HG03558 (cell line): ENCODE measurements around the gene RASA4.
"Not testable (repeated sequence)": the region's sequence is repeated elsewhere in the genome, so short reads cannot be mapped to it uniquely, and the experiment has no call there.

Experiments
- ATAC-seq: cut with Tn5 transposase; IDR thresholded peaks from one replicate; pipeline ENCODE4 v1.9.1; 2021; ENCODE audit warnings: moderate number of reproducible peaks; ENCODE audit not compliant: unreplicated experiment; ENCODE audit errors: extremely low read depth

RASA4 gene

DNA sequence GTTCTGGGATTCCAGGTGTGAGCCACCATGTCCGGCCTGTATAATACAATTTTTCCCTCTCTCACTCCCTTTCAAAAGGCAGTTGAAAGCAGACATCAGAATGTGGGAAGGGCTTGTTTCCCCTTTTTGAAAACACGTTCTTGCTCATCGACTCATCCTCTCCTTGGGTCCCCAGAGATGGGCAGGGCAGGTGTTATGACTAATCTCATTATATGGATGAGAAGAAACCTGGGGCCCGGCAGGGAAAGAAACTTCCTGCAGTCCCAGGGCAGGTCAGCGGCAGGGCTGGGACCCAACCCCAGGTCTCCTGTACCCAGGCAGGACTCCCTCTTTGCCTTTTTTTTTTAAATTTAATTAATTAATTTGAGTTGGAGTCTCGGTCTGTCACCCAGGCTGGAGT is 70.2 kb downstream of the RASA4 start:
- peak; percentile 62 for ATAC-seq

DNA sequence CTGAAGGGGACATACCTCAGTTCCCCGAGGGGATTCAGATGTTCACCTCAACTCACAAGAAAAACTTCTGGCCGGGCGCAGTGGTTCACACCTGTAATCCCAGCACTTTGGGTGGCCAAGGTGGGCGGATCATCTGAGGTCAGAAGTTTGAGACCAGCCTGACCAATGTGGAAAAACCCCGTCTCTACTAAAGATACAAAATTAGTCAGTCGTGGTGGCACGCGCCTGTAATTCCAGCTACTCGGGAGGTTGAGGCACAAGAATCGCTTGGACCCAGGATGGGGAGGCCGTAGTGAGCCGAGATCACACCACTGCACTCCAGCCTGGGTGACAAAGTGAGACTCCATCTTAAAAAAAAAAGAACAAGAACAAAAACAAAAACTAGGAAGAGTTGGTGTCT is 71.3 kb downstream of the RASA4 start:
- ATAC-seq = not testable (repeated sequence)

DNA sequence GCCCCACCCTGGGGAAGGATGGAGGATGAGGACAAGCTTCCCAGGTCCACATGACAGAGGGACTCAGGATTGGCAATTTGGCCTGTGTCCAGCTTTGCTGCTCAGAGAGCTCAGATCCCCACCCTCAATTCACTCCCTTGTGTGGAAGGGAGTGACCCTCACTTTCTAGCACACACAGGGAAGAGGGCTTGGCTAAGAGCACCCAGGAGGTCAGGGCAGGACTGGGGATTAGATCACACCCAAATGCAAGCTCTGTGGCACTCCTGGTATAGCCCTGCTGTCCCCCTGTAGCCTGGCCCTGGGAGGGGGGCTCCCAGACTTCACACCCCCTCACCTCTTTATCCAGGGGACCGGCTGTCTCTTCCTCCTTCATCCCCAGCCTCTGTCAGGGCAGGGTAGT is 72.2 kb downstream of the RASA4 start:
- not testable (repeated sequence) for ATAC-seq

DNA sequence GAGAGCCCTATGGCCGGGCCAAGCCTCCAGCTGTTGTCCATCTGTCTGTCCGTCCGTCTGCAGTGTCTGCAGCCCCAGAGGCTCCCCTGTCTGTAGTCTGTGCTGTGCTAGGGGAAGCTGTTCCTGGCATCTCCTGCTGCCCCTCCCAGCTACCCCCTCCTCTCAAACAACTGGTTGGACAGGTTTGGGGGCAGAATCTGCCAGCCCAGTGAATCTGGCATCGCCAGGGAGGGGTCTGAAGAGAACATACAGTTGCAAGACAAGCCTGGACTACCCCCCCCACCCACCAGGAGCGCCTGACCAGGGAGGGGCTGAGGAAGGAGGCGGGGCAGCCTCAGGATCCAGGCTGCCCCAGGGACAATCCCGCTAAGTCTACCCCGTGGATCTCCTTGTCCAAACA is 73.0 kb downstream of the RASA4 start, which contains the start of gene UPK3BL2:
Gene UPK3BL2 (minus strand): TSS at position 101 of the 400 bp plus-strand sequence. CDS start 60 bp downstream, at position 41.
- not testable (repeated sequence) for ATAC-seq

DNA sequence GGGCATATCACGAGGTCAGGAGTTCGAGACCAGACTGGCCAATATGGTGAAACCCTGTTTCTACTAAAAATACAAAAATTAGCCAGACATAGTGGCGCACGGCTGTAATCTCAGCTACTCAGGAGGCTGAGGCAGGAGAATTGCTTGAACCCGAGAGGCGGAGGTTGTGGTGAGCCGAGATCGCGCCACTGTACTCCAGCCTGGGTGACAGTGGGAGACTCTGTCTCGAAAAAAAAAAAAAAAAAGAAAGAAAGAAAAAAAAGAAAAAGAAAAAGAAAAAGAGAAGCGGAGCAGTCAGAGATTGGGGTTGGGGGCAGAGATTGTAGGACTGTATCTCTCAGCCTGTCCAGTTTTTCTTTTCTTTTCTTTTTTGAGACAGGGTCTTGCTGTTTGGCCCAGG is 73.8 kb downstream of the RASA4 start:
- not testable (repeated sequence) for ATAC-seq

DNA sequence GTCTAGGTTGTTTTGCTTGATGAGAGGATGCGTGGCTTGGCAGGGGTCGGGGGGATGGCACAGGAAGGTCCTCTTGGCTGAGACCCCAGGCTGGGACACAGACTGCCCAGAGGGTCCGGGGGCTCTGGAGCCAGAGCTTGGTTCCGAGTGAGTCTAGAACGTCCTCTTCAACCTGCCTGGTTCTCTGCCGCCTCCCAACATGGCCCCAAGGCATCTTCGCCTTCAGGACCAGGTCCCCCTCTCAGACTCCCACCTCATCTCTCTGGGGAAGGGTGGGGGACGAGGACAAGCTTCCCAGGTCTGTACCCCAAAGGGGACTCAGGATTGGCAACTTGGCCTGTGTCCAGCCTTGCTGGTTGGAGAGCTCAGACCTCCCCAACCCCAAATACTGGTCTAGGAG is 74.5 kb downstream of the RASA4 start:
- not testable (repeated sequence) for ATAC-seq

DNA sequence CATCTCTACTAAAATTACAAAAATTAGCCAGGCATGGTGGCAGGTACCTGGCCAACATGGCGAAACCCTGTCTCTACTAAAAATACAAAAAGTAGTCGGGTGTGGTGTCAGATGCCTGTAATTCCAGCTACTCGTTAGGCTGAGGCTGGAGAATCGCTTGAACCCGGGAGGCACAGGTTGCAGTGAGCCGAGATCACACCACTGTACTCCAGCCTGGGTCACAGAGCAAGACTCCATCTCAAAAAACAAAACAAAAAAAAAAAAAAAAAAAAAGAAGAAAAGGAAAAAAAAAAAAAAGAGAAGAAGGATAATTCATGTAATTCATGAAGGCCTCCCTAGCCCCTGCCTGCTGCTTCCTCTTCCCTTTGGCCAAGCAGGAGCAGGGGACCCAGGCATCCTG is 76.0 kb downstream of the RASA4 start:
- ATAC-seq = not testable (repeated sequence)

DNA sequence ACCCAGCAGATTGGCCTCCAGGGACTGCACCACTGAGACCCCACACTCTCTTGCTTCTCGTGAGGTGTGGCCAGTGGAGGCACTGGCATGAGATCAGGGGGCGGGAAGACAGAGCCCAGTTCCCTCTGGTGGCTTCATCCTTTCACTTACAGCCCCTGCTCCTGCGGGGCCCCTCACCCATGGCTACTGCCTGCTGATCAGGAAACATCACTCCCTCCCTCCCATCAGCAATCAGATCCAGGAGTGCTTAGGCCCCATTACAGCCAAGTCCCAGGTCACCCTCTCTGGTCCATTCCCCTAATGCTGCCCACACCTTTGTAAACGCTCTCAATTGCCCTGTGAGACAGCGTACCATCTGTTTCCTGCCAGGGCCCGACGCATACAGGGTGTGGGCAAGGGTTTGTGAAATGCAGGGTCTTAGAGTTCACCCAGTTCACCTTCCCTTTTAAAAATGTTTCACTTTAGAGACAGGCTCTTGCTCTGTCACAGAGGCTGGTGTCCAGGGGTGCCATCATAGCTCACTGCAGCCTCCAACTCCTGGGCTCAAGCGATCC is 81.4 kb downstream of the RASA4 start:
- not testable (repeated sequence) for ATAC-seq

DNA sequence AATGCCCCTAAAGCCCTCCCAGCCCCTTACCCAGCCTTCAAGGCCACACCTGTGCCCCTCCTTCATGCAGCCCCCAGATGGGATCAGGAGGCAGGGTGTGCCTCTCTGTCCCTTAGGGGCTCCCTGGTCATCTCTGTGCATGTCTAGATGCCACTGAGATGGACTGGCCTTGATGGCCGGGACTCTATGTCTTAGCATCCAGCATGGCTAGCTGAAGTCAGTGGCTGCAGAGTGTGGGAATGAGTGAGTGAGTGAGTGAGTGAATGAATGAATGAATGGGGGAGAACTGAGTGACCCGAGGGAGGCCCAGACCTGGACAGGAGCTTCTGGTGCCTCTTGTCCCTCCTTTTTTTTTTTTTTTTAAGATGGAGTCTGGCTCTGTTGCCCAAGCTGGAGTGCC is 84.4 kb downstream of the RASA4 start:
- not testable (repeated sequence) for ATAC-seq

DNA sequence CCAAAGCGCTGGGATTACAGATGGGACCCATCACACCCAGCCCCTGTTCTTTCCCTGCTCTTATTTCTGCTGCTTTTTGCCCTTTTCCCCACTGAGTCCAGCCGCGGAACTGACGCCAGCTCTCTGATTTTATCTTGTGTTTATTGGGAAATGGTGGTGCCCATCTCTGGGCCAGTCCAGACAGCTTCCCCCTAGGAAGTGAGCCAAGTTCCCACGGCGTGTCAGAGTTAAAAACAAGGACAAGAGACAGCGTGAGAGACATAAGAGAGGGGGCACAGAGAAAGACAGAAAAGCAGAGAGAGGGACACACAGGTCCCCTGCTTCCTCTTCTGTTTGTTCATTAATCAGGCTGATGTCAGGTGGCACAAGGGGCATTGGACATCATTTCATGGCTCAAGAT is 85.0 kb downstream of the RASA4 start:
- not testable (repeated sequence) for ATAC-seq

DNA sequence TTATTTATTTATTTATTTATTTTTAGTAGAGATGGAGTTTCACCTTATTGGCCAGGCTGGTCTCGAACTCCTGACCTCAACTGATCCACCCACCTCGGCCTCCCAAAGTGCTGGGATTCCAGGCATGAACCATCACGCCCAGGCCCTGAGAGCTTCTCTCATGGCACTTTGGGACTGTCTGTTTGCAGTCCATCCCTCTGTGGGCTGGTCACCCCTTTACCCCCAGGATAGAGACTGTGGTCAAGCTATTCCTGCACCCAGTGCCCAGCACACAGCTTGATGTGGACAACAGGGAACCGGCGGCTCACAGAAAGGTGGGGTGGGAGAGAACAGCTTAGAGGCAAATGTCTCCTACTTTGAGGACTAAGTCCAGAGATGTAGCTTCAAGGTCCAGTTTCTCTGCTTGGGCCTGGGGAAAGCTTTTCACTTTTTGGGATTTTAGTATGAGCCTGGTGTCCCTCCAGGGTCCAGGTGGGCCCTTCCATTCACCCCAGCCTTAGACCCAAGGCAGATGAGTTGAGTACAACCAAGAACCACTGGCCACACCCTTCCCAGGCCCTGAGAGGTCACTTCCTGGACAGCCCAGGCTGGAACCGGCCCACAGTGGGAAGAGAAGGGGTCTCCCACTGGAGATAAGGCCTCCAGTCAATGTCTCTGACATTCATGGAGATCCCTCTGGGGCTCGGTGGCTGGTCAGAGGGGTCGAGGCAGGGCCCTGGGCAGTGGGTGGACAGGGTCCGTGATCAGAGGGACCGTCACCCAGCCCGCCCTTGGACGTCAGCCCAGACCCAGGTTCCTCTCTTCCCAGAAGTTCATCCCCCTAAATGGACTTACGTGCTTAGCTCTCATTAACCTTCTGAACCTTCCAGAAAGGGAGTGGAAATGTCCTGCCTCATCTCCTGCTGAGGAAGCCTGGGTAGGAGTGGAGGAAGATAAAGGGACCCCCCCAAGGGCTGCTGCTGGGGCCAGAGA is 88.4 kb downstream of the RASA4 start:
- not testable (repeated sequence) for ATAC-seq

DNA sequence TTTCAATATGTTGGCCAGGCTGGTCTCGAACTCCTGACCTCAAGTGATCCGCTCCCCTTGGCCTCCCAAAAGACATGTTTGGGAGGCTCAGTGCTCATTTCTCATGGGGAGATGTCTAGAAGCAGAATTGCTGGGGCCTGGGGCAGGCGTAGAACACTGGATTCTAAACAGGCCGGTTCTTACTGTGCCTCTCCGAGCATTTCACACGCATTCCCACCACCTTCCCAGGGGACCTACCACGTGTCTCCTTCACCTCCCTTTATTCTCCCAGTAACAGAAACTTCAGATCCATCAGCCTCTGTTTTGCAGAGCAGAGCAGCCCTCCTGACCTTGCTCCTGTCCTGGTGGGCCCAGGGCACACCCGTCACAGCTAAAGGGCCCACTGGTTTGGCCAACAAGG is 89.4 kb downstream of the RASA4 start:
- not testable (repeated sequence) for ATAC-seq

DNA sequence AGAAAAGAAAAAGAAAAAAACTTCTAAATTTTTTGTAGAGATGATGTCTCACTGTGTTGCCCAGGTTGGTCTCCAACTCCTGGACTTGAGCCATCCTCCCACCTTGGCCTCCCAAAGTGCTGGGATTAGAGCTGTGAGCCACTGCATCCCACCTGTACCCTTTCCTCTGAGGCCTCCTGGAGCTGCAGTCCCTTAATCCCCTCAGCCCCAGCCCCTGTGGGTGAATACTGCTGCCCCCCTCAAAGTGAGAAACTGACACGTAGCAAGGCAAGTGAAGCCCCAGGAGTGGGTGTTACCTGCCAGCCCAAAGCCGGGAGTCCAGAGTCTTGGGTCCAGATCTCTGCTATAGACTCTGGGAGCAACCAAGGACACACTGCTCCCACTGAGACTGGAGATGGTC is 91.8 kb downstream of the RASA4 start:
- not testable (repeated sequence) for ATAC-seq
